OCI-LY7 (cell line): ENCODE measurements around the gene MYH6. TPM values are rescaled to one million over a fixed set of nuclear protein-coding genes. Genes with fewer than 3 reads are reported as not detected.

Experiments
- BruUV-seq: library from RNA; stranded (reverse); fragments of 400-500 nt; replicated peaks from 2 replicates; lab custom pipeline; 2021; lab: Mats Ljungman, UMichigan
- CTCF ChIA-PET: fragments of 300-600 bp; sonication (Branson Sonifier 250); formaldehyde crosslinking; loops from one replicate; lab custom pipeline; 2022; ENCODE audit warnings: antibody characterized with exemption; ENCODE audit not compliant: unreplicated experiment; lab: Charles Lee
- POLR2A ChIA-PET: fragments of 300-600 bp; sonication (Branson Sonifier 250); formaldehyde crosslinking; loops from one replicate; lab custom pipeline; 2022; ENCODE audit warnings: antibody characterized with exemption; lab: Charles Lee
- DNase-seq: peaks from one replicate; pipeline ENCODE4 v3.0.0-alpha.2; 2015; ENCODE audit warnings: low spot score
- H2AFZ ChIP-seq: fragments of 200-600 bp; sonication (generic), shearing (Covaris generic); 2 replicates; pipeline ENCODE4 v1.6.1; 2014; ENCODE audit warnings: mild to moderate bottlenecking, antibody characterized with exemption, low read length, moderate library complexity
- H3K27ac ChIP-seq: fragments of 200-600 bp; sonication (generic); 2 replicates; pipeline ENCODE4 v1.5.1; 2014; ENCODE audit warnings: mixed run types, low read depth, mild to moderate bottlenecking, moderate library complexity, low read length, inconsistent platforms; ENCODE audit not compliant: poor library complexity, severe bottlenecking
- H3K36me3 ChIP-seq: fragments of 200-600 bp; sonication (generic); 2 replicates; pipeline ENCODE4 v1.6.1; 2014; ENCODE audit warnings: mild to moderate bottlenecking, antibody characterized with exemption, low read length, moderate library complexity, mixed read lengths; ENCODE audit not compliant: insufficient read depth
- H3K4me1 ChIP-seq: fragments of 200-600 bp; sonication (generic); 2 replicates; pipeline ENCODE4 v1.5.1; 2014; ENCODE audit warnings: mild to moderate bottlenecking, low read length; ENCODE audit not compliant: insufficient read depth, poor library complexity, severe bottlenecking
- H3K4me2 ChIP-seq: fragments of 200-600 bp; sonication (generic); 2 replicates; pipeline ENCODE4 v1.6.1; 2014; ENCODE audit warnings: mild to moderate bottlenecking, low read length
- H3K4me3 ChIP-seq: fragments of 200-600 bp; sonication (generic); 2 replicates; pipeline ENCODE4 v1.5.1; 2014; ENCODE audit warnings: mild to moderate bottlenecking, low read depth, low read length; ENCODE audit not compliant: poor library complexity, severe bottlenecking
- H3K79me2 ChIP-seq: fragments of 200-600 bp; sonication (generic); 2 replicates; pipeline ENCODE4 v1.6.1; 2016; ENCODE audit warnings: low read depth, mild to moderate bottlenecking, low read length, moderate library complexity, mixed read lengths; ENCODE audit not compliant: insufficient read depth
- H3K9me2 ChIP-seq: fragments of 200-600 bp; sonication (generic); 2 replicates; pipeline ENCODE4 v1.6.1; 2016; ENCODE audit warnings: mild to moderate bottlenecking, low read length, mixed read lengths; ENCODE audit not compliant: insufficient read depth
- H3K9me3 ChIP-seq: fragments of 200-600 bp; sonication (generic); 2 replicates; pipeline ENCODE4 v1.6.1; 2014; ENCODE audit warnings: mild to moderate bottlenecking, mixed run types, low read length, mixed read lengths
- H4K20me1 ChIP-seq: fragments of 200-600 bp; sonication (generic); 2 replicates; pipeline ENCODE4 v1.6.1; 2014; ENCODE audit warnings: mild to moderate bottlenecking, antibody characterized with exemption, low read length, moderate library complexity, mixed read lengths; ENCODE audit not compliant: insufficient read depth
- EZH2phosphoT487 ChIP-seq: fragments of 200-600 bp; sonication (generic); IDR thresholded peaks from 2 replicates; pipeline ENCODE4 v1.6.1; 2018; ENCODE audit warnings: low read depth, borderline replicate concordance, mild to moderate bottlenecking, mixed run types, antibody characterized with exemption, low read length, moderate library complexity, mixed read lengths
- intact Hi-C: fragments of 100-400 bp; cut with micrococcal nuclease; formaldehyde crosslinking; loops from one replicate; pipeline ENCODE4 v1.10.0; 2022; ENCODE audit not compliant: unreplicated experiment
- total RNA-seq, 2 experiments: library from RNA; depleted of rRNA in 1 of 2; stranded (reverse); fragments of >200 nt in 1 of 2; shearing (Covaris generic) in 1 of 2; gene quantifications; 2 replicates each; pipeline ENCODE4 v1.2.3, GENCODE V29; 2014 to 2022
- TF ChIP-seq, protein P1 (sequence below): fragments of 200-600 bp; sonication (generic); conservative IDR thresholded peaks from 2 replicates; pipeline ENCODE4 v1.5.1; 2014; ENCODE audit warnings: mild to moderate bottlenecking, antibody characterized with exemption, low read length, moderate library complexity, mixed read lengths

MYH6 gene
- total RNA-seq, 2 experiments from 2014 or later: not detected

DNA sequence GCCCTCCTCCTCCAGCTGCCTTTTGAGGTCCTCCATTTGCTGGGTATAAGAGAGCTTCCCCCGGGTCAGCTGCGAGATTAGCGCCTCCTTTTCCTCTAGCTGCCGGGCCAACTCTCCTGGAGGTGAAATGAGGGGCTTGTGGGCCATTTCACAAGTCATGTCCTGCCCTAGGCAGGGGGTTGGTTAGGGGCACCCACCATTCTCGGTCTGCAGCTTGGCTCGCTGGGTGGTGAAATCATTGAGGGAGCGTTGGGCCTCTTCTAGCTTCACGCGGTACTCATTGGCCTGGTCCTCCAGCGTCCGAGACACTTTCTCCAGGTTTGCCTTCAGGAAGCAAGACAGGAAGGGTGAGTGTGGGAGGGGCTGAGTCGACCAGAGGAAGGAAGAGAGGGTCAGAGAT lies 18.7 kb downstream of the MYH6 start:
- H3K4me1 ChIP-seq: no peaks in the 10 kb centered on the region
- no peaks in the 10 kb centered on the region for H3K36me3 ChIP-seq
- no peak for TF ChIP-seq EZH2phosphoT487
- TF ChIP-seq, protein P1, sequence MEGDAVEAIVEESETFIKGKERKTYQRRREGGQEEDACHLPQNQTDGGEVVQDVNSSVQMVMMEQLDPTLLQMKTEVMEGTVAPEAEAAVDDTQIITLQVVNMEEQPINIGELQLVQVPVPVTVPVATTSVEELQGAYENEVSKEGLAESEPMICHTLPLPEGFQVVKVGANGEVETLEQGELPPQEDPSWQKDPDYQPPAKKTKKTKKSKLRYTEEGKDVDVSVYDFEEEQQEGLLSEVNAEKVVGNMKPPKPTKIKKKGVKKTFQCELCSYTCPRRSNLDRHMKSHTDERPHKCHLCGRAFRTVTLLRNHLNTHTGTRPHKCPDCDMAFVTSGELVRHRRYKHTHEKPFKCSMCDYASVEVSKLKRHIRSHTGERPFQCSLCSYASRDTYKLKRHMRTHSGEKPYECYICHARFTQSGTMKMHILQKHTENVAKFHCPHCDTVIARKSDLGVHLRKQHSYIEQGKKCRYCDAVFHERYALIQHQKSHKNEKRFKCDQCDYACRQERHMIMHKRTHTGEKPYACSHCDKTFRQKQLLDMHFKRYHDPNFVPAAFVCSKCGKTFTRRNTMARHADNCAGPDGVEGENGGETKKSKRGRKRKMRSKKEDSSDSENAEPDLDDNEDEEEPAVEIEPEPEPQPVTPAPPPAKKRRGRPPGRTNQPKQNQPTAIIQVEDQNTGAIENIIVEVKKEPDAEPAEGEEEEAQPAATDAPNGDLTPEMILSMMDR: no peak
- POLR2A ChIA-PET: interaction anchor here (0.7 kb wide), 1 partner anchor 693 kb away, joined by 3 read pairs; no protein-coding TSS in a partner anchor
- H2AFZ ChIP-seq: no peak overlapping the region
- H3K9me2 ChIP-seq: no peaks in the 10 kb centered on the region
- H3K4me3 ChIP-seq: no peak overlapping the region
- intact Hi-C loops: no loop called here
- H3K9me3 ChIP-seq: no peaks in the 10 kb centered on the region
- H4K20me1 ChIP-seq: no peaks in the 10 kb centered on the region
- no peak overlapping the region for H3K27ac ChIP-seq
- CTCF ChIA-PET: no interaction called here
- DNase-seq: no peak
- no peaks in the 10 kb centered on the region for H3K79me2 ChIP-seq
- BruUV-seq: no TSS peak
- no peak overlapping the region for H3K4me2 ChIP-seq

DNA sequence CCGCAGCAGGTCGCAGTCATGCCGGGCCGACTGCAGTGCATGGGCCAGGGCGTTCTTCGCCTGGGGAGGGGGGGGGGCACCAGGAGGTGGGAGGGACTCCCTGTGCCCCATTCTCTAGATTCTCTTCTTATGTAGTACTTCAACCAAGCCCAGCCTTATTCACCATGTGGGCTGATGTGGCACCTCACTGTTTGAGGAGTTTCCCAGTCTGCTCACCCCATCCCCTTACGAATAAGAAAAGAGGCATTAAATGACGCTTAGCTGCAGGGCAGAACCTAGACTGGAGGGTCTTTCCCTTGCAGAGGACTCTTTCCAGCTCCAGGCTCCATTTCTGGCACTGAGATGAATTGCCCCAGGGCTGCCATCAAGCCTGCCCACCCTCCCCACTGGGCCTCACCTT lies 19.1 kb downstream of the MYH6 start:
- Histone ChIP-seq H3K79me2 (no peaks in the 10 kb centered on the region), H3K9me2 (no peaks in the 10 kb centered on the region), H4K20me1 (no peaks in the 10 kb centered on the region), H3K9me3 (no peaks in the 10 kb centered on the region), H3K4me2 (no peak overlapping the region), H3K4me3 (no peak overlapping the region), H3K27ac (no peak overlapping the region), H3K4me1 (no peaks in the 10 kb centered on the region), H3K36me3 (no peaks in the 10 kb centered on the region), H2AFZ (no peak overlapping the region)
- ChIA-PET CTCF (no interaction called here), POLR2A (interaction anchor here (0.7 kb wide), 1 partner anchor 694 kb away, joined by 3 read pairs; no protein-coding TSS in a partner anchor)
- TF ChIP-seq EZH2phosphoT487: no peak
- TF ChIP-seq, protein P1: no peak
- intact Hi-C loops: no loop called here
- no TSS peak for BruUV-seq
- no peak for DNase-seq

DNA sequence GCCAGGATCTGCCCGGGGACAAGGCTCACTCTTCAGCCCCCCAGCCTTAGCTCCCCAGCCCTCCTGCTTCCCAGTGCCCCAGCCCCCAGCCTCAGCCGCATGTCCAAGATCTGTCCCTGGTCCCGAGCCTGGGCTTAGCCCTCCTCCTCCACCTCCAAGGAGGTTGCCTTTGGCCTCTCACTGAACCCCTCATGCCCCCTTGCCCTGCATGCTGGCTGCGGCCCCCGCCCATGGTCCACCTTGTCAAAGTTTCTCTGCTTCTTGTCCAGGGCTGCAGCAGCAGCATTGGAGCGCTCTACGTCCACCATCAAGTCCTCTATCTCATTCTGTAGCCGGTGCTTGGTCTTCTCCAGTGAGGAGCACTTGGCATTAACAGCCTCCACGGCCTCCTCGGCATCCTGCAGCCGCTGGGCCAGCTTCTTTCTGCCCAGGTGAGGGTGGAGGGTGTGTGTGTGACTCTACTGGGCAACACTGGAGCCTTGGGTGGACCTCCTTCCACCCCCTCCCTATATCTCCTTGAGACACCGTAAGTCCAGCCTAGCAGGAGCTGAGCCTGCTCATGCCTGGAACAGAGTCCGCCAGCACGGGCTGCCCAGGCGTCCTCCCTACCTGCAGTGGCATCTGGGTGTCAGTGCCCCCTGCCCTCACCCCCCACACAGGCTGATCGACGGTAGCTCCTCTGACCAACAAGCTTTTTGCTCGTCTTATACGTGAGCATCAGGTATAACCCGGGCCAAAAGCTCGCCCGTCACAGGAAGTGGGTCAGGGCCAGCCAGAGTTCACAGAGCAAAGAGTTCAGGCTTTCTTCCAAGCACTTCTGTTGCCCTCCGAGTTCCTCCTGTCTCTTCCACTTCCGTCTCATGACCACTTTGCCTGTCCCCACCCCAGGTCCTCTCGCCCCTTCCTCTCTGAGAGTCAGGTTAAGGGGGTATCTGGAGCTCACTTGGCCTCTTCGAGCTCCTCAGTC lies 19.9 kb downstream of the MYH6 start:
- no peaks in the 10 kb centered on the region for H4K20me1 ChIP-seq
- H3K79me2 ChIP-seq: no peaks in the 10 kb centered on the region
- no peak overlapping the region for H2AFZ ChIP-seq
- H3K27ac ChIP-seq: no peak overlapping the region
- intact Hi-C loops: no loop called here
- no peaks in the 10 kb centered on the region for H3K9me3 ChIP-seq
- ChIA-PET CTCF (interaction anchor here (0.6 kb wide), 1 partner anchor 19 kb away, joined by 3 read pairs; no protein-coding TSS in a partner anchor), POLR2A (interaction anchor here (0.6 kb wide), 1 partner anchor 11 kb away, joined by 3 read pairs; the partner anchor contains the start of gene CMTM5)
- no peak for DNase-seq
- H3K4me2 ChIP-seq: no peak overlapping the region
- H3K4me3 ChIP-seq: no peak overlapping the region
- no peaks in the 10 kb centered on the region for H3K4me1 ChIP-seq
- no peaks in the 10 kb centered on the region for H3K9me2 ChIP-seq
- no peaks in the 10 kb centered on the region for H3K36me3 ChIP-seq
- no peak for TF ChIP-seq EZH2phosphoT487
- TF ChIP-seq, protein P1: no peak
- no TSS peak for BruUV-seq
